GM12878 (cell line): ENCODE data around the gene SLC22A7. TPM values are rescaled to one million over a fixed set of nuclear protein-coding genes. Genes with fewer than 3 reads are reported as not detected.

Experiments used
- ATAC-seq: fragments of 200-7000 bp; cut with Tn5 transposase; 3 replicates; pipeline ENCODE4 v1.9.1; 2020; ENCODE audit warnings: mild to moderate bottlenecking, moderate library complexity
- BruUV-seq: library from RNA; stranded (reverse); fragments of 400-500 nt; replicated peaks from 2 replicates; lab custom pipeline; 2021; lab: Mats Ljungman, UMichigan
- CTCF ChIA-PET: fragments of 300-600 bp; sonication (Branson Sonifier 250); formaldehyde crosslinking; extraction: SDS; loops from one replicate; lab custom pipeline; 2021; ENCODE audit warnings: inconsistent platforms; lab: Yijun Ruan, JAX
- POLR2A ChIA-PET: fragments of 350-600 bp; formaldehyde crosslinking; extraction: SDS; loops from one replicate; lab custom pipeline; 2021; ENCODE audit warnings: inconsistent platforms; lab: Charles Lee
- RAD21 ChIA-PET: fragments of 300-600 bp; sonication (Branson Sonifier 250); formaldehyde crosslinking; loops from one replicate; lab custom pipeline; 2023; ENCODE audit warnings: antibody characterized with exemption; ENCODE audit not compliant: unreplicated experiment; lab: Charles Lee
- SMC1A ChIA-PET: fragments of 300-600 bp; sonication (Branson Sonifier 250); formaldehyde crosslinking; loops from one replicate; lab custom pipeline; 2023; ENCODE audit not compliant: unreplicated experiment, uncharacterized antibody; lab: Charles Lee
- DNase-seq: peaks from one replicate; pipeline ENCODE4 v3.0.0-alpha.2; 2011; ENCODE audit warnings: low read depth, low spot score
- FAIRE-seq: peaks from 3 replicates; lab custom pipeline; 2011; peaks lifted over from hg19 to GRCh38; lab: Jason Lieb, UNC
- H2AFZ ChIP-seq: 2 replicates; pipeline ENCODE4 v1.6.0; 2011; ENCODE audit warnings: low read depth, low read length, control low read depth; ENCODE audit not compliant: control insufficient read depth
- H3K27ac ChIP-seq: 2 replicates; pipeline ENCODE4 v1.5.1; 2011; ENCODE audit warnings: control low read depth; ENCODE audit not compliant: control insufficient read depth, insufficient read depth
- H3K27me3 ChIP-seq, 2 experiments: replicated peaks in 1 of 2; 2 replicates each; pipeline versions ENCODE4 v1.6.0 to v1.6.1; 2011; ENCODE audit warnings: low read length in 1 of 2; ENCODE audit not compliant: control insufficient read depth in 2 of 2, insufficient read depth in 2 of 2
- H3K36me3 ChIP-seq, 2 experiments: 2 replicates each; pipeline ENCODE4 v1.5.1; 2011; ENCODE audit warnings: low read length in 1 of 2; ENCODE audit not compliant: control insufficient read depth in 2 of 2, insufficient read depth in 2 of 2
- H3K4me1 ChIP-seq: 2 replicates; pipeline ENCODE4 v1.6.1; 2011; ENCODE audit warnings: mild to moderate bottlenecking, low read length, moderate library complexity, mixed read lengths; ENCODE audit not compliant: control insufficient read depth, insufficient read depth
- H3K4me2 ChIP-seq: 2 replicates; pipeline ENCODE4 v1.6.0; 2011; ENCODE audit warnings: control low read depth; ENCODE audit not compliant: control insufficient read depth, insufficient read depth
- H3K4me3 ChIP-seq: fragments of 200-600 bp; sonication (generic); 2 replicates; pipeline ENCODE4 v1.5.1; 2016
- H3K79me2 ChIP-seq: 2 replicates; pipeline ENCODE4 v1.6.0; 2011; ENCODE audit warnings: low read length; ENCODE audit not compliant: control insufficient read depth, insufficient read depth
- H3K9ac ChIP-seq: 2 replicates; pipeline ENCODE4 v1.8.0; 2011; ENCODE audit warnings: low read length, control low read depth, mixed read lengths; ENCODE audit not compliant: control insufficient read depth, insufficient read depth
- H3K9me3 ChIP-seq: replicated peaks from 3 replicates; pipeline ENCODE4 v1.5.1; 2011; ENCODE audit warnings: mild to moderate bottlenecking, low read length; ENCODE audit not compliant: control insufficient read depth, insufficient read depth
- H4K20me1 ChIP-seq: 2 replicates; pipeline ENCODE4 v1.6.0; 2011; ENCODE audit not compliant: control insufficient read depth, insufficient read depth
- ASH2L ChIP-seq: fragments of 300-600, 200-600 bp; sonication (generic); IDR thresholded peaks from 2 replicates; pipeline ENCODE4 v1.6.1; 2017; ENCODE audit warnings: low read depth, mild to moderate bottlenecking, borderline replicate concordance
- ATF2 ChIP-seq: IDR thresholded peaks from 2 replicates; pipeline ENCODE4 v1.6.1; 2012; ENCODE audit warnings: low read length, inconsistent platforms
- ATF3 ChIP-seq: IDR thresholded peaks from 2 replicates; pipeline ENCODE4 v1.6.1; 2011; ENCODE audit warnings: low read depth, mild to moderate bottlenecking, low read length, moderate library complexity, borderline replicate concordance; ENCODE audit errors: extremely low read depth
- EGR1 ChIP-seq, 2 experiments: IDR thresholded peaks; 1 replicate in 1 of 2; 2 replicates in 1 of 2; pipeline ENCODE4 v1.6.1; 2011 to 2012; ENCODE audit warnings: low read depth in 2 of 2, low read length in 2 of 2, borderline replicate concordance in 1 of 2, mild to moderate bottlenecking in 1 of 2, moderate library complexity in 1 of 2
- EP300 ChIP-seq, 2 experiments: fragments of 150-350 bp in 1 of 2; IDR thresholded peaks; 2 replicates each; pipeline ENCODE4 v1.6.1; 2011 to 2012; ENCODE audit warnings: low read depth in 2 of 2, low read length in 2 of 2, borderline replicate concordance in 1 of 2, improper control_type of control experiment in 1 of 2, inconsistent platforms in 1 of 2; ENCODE audit not compliant: control insufficient read depth in 1 of 2
- ESRRA ChIP-seq: IDR thresholded peaks from 2 replicates; pipeline ENCODE4 v1.6.1; 2012; ENCODE audit warnings: mild to moderate bottlenecking, low read length, improper control_type of control experiment
- FOXK2 ChIP-seq: fragments of 450-650 bp; IDR thresholded peaks from 2 replicates; pipeline ENCODE4 v1.6.1; 2017; ENCODE audit warnings: mild to moderate bottlenecking, moderate library complexity
- GATAD2B ChIP-seq: fragments of 450-650 bp; conservative IDR thresholded peaks from 2 replicates; pipeline ENCODE4 v1.6.1; 2017; ENCODE audit warnings: low read depth, mild to moderate bottlenecking, moderate library complexity
- JUND ChIP-seq: IDR thresholded peaks from 2 replicates; pipeline ENCODE4 v1.6.1; 2012; ENCODE audit warnings: low read depth, mild to moderate bottlenecking, low read length, improper control_type of control experiment, moderate library complexity
- MEF2A ChIP-seq: IDR thresholded peaks from 2 replicates; pipeline ENCODE4 v1.6.1; 2011; ENCODE audit warnings: low read depth, mild to moderate bottlenecking, low read length, moderate library complexity; ENCODE audit not compliant: insufficient read depth
- MTA2 ChIP-seq: fragments of 450-650 bp; IDR thresholded peaks from 2 replicates; pipeline ENCODE4 v1.6.1; 2016; ENCODE audit warnings: low read depth, mild to moderate bottlenecking, moderate library complexity
- NFYB ChIP-seq: IDR thresholded peaks from 2 replicates; pipeline ENCODE4 v1.6.1; 2011; ENCODE audit warnings: low read depth, mild to moderate bottlenecking, low read length, improper control_type of control experiment, moderate library complexity; ENCODE audit not compliant: insufficient read depth
- NR2C2 ChIP-seq: IDR thresholded peaks from 2 replicates; pipeline ENCODE4 v1.6.1; 2011; ENCODE audit warnings: borderline replicate concordance, low read depth; ENCODE audit not compliant: control insufficient read depth, insufficient read length
- PAX5 ChIP-seq: IDR thresholded peaks from 2 replicates; pipeline ENCODE4 v1.6.1; 2011; ENCODE audit warnings: low read depth, low read length, borderline replicate concordance
- RAD51 ChIP-seq: fragments of 450-650 bp; IDR thresholded peaks from 2 replicates; pipeline ENCODE4 v1.6.1; 2016; ENCODE audit warnings: moderate library complexity, mild to moderate bottlenecking, inconsistent platforms
- RCOR1 ChIP-seq: conservative IDR thresholded peaks from 2 replicates; pipeline ENCODE4 v1.6.1; 2012; ENCODE audit warnings: low read depth, low read length, improper control_type of control experiment
- TAF1 ChIP-seq: IDR thresholded peaks from 2 replicates; pipeline ENCODE4 v1.6.1; 2011; ENCODE audit warnings: mild to moderate bottlenecking, low read depth, low read length, borderline replicate concordance
- TCF3 ChIP-seq: IDR thresholded peaks from 2 replicates; pipeline ENCODE4 v1.6.1; 2012; ENCODE audit warnings: low read depth, mild to moderate bottlenecking, low read length, borderline replicate concordance; ENCODE audit not compliant: insufficient read depth
- WRNIP1 ChIP-seq: IDR thresholded peaks from 2 replicates; pipeline ENCODE4 v1.6.1; 2011; ENCODE audit warnings: low read depth, low read length, improper control_type of control experiment, borderline replicate concordance
- ZZZ3 ChIP-seq: IDR thresholded peaks from 2 replicates; pipeline ENCODE4 v1.6.1; 2011; ENCODE audit warnings: low read depth; ENCODE audit not compliant: control insufficient read depth, insufficient read length
- WGBS: methylation state at CpG from one replicate; pipeline ENCODE4 v1.1.6; 2016; ENCODE audit warnings: low lambda C conversion rate; ENCODE audit not compliant: insufficient replicate concordance, insufficient coverage; ENCODE audit errors: missing lambda C conversion rate; 5-methylcytosine and 5-hydroxymethylcytosine counted together
- in situ Hi-C: fragments of 300-500 bp; cut with MboI; formaldehyde crosslinking; loops from 9 replicates; pipeline ENCODE4 v1.14.3; 2018; ENCODE audit warnings: mixed read lengths
- intact Hi-C: fragments of 100-400 bp; cut with micrococcal nuclease; formaldehyde crosslinking; loops from one replicate; pipeline ENCODE4 v1.14.2; 2022; ENCODE audit not compliant: unreplicated experiment
- polyA plus RNA-seq, 11 experiments: library from polyadenylated mRNA; depleted of rRNA in 4 of 11; unstranded in 6 of 11; stranded (reverse) in 5 of 11; fragments of >200 nt; fragmentation: Nextera tagmentation in 4 of 11; fragmentation: Illumina TruSeq in 1 of 11; extraction: Ambion mirVana in 4 of 11; extraction: Trizol in 1 of 11; gene quantifications; 1 replicate in 1 of 11; 2 replicates in 10 of 11; pipeline versions ENCODE4 v1.2.1 to v1.2.3, GENCODE V29; 2011 to 2016; ENCODE audit warnings: inconsistent platforms in 2 of 11, missing spikeins in 2 of 11, low read depth in 1 of 11
- total RNA-seq, 4 experiments: library from RNA; depleted of rRNA in 3 of 4; stranded (reverse); fragments of >200 nt in 3 of 4; fragmentation: Illumina TruSeq in 1 of 4; extraction: Trizol in 1 of 4; gene quantifications; 2 replicates each; pipeline versions ENCODE4 v1.2.1 to v1.2.3, GENCODE V29; 2013 to 2021

SLC22A7 gene
- total and polyA plus RNA-seq, 10 of the 15 experiments (the other 5 are each of a cell fraction or from before 2014, with no cell fraction given): 0.08 to 0.31 TPM; not detected in 8

- Histone ChIP-seq H3K9me3 (no peaks in the 10 kb centered on the region), H4K20me1 (no peaks in the 10 kb centered on the region), H3K4me3 (no peak overlapping the region), H3K36me3 (no peaks in the 10 kb centered on the region), H3K4me2 (no peak overlapping the region), H3K79me2 (no peaks in the 10 kb centered on the region), H3K27me3 (no peaks in the 10 kb centered on the region), H3K4me1 (no peaks in the 10 kb centered on the region), H2AFZ (no peak overlapping the region), H3K27ac (no peak overlapping the region), H3K9ac (no peak overlapping the region)
- ChIA-PET SMC1A (interaction anchor here (0.6 kb wide), 1 partner anchor 8 kb away, joined by 4 read pairs; the partner anchor contains the start of gene CRIP3), CTCF (interaction anchor here (1.0 kb wide), 1 partner anchor 54 kb away, joined by 3 read pairs; no protein-coding TSS in a partner anchor), RAD21 (no interaction called here), POLR2A (interaction anchor here (0.6 kb wide), 1 partner anchor 182 kb away, joined by 4 read pairs; no protein-coding TSS in a partner anchor)
- no TSS peak for BruUV-seq
- in situ Hi-C loops (no loop called here), intact Hi-C loops (no loop called here)
- TF ChIP-seq GATAD2B (no peak), MEF2A (no peak), NFYB (no peak), JUND (no peak), EP300 (IDR thresholded peaks at IDR 0.05; ENCODE audit: borderline replicate concordance in 1 of 2, control insufficient read depth in 1 of 2, low read depth in 2 of 2, low read length in 2 of 2) (no peak), RCOR1 (no peak), ESRRA (no peak), NR2C2 (no peak), RAD51 (no peak), FOXK2 (no peak), EGR1 (IDR thresholded peaks at IDR 0.05; ENCODE audit: borderline replicate concordance in 1 of 2, low read depth in 2 of 2, low read length in 2 of 2) (no peak), MTA2 (no peak), TCF3 (no peak), TAF1 (no peak), ATF3 (no peak), ATF2 (no peak), PAX5 (no peak), ASH2L (no peak), ZZZ3 (no peak), WRNIP1 (no peak)
- WGBS: 79% methylated on average over 15 of the region's 15 CpGs
- DNase-seq (no peak), ATAC-seq (no peak), FAIRE-seq (no peak)
Observed at GRCh38 chr6:43301081-43301870, 3.2 kb downstream of the SLC22A7 start.
